ENCODE measurements around the gene TRIO. TPM values are rescaled to one million over a fixed set of nuclear protein-coding genes. Genes with fewer than 3 reads are reported as not detected.
"Not testable (repeated sequence)": the region's sequence is repeated elsewhere in the genome, so short reads cannot be mapped to it uniquely, and the experiment has no call there.

TRIO gene
- total and polyA plus RNA-seq, 2 donors (not counting 3 experiments of a cell fraction or from before 2014, with no cell fraction given) = 82.9 to 248 TPM

DNA sequence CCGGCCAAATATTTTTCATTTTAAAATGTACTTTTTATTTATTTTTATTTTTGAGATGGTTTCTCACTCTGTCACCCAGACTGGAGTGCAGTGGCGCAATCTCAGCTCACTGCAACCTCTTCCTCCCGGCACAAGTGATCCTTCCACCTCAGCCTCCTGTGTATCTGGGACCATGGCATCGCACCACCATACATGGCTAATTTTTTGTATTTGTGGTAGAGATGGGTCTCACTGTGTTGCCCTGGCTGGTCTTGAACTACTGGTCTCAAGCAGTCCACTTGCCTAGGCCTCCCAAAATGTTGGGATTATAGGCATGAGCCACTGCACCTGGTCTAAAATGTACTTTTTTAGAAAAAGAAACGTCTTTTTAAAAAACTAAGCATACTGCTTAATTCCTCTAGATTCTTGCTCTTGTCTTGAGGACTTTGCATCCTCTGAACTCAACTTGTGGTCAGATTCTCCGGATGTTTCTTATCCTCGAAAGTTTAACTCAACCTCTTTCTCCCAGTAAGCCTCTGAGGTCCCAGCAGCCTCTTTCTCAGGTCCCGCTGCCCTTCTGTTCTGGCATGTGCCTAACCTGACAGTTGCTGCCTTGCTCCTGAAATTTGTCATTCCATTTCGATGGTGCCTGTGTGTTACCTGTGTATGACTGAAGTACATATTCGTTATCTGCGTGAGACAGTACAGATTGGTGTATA is 63.0 kb downstream of the TRIO start:
- ChIA-PET CTCF (interaction anchor here (2.3 kb wide), 1 partner anchor 64 kb away, joined by 14 read pairs; no protein-coding TSS in a partner anchor), POLR2A (interaction anchor here (1.5 kb wide), 1 partner anchor 64 kb away, joined by 4 read pairs; no protein-coding TSS in a partner anchor)
- Histone ChIP-seq H3K9me3 (replicated peaks; ENCODE audit: control insufficient read depth, insufficient read depth, low read length) (no peaks in the 10 kb centered on the region), H3K9me1 (replicated peaks; ENCODE audit: control insufficient read depth, extremely low read depth, insufficient read depth, low read length) (no peaks in the 10 kb centered on the region), H3K79me2 (ENCODE audit: control insufficient read depth, insufficient read depth, low read length) (peaks cover 91% of the 10 kb centered on the region), H3K4me3 (replicated peaks in 1 of 3; ENCODE audit: insufficient read depth in 1 of 3, low read depth in 1 of 3, low read length in 3 of 3) (no peak overlapping the region), H4K20me1 (replicated peaks; ENCODE audit: control insufficient read depth, extremely low read depth, insufficient read depth, low read length) (no peaks in the 10 kb centered on the region), H3K27ac (ENCODE audit: insufficient read depth, low read depth, low read length) (peak overlapping the region; percentile 87), H3K27me3 (ENCODE audit: control insufficient read depth in 2 of 2, insufficient read depth in 2 of 2, low read length in 2 of 2) (no peaks in the 10 kb centered on the region), H3K9ac (replicated peaks; ENCODE audit: extremely low read depth, insufficient read depth, low read length) (no peak overlapping the region), H3K4me2 (ENCODE audit: insufficient read depth, low read length) (no peak overlapping the region), H3K4me1 (ENCODE audit: control insufficient read depth, extremely low read depth, insufficient read depth, low read length) (peaks cover 82% of the 10 kb centered on the region), H3K36me3 (ENCODE audit: control insufficient read depth in 2 of 2, extremely low read depth in 1 of 2, insufficient read depth in 2 of 2, low read length in 2 of 2) (no peaks in the 10 kb centered on the region), H2AFZ (ENCODE audit: low read depth, low read length) (no peak overlapping the region)
- DNase-seq (ENCODE audit: low read depth, low spot score) (no peak), FAIRE-seq (no peak)
- TF ChIP-seq GATA2 (IDR thresholded peaks at IDR 0.05; ENCODE audit: insufficient read depth, insufficient read length, low read depth, low read length) (no peak), EZH2 (IDR thresholded peaks at IDR 0.05; ENCODE audit: borderline replicate concordance, low read depth, low read length, severe bottlenecking) (no peak), MAX (IDR thresholded peaks at IDR 0.05; ENCODE audit: insufficient read depth, insufficient read length) (no peak), JUN (IDR thresholded peaks at IDR 0.05; ENCODE audit: borderline replicate concordance, insufficient read depth, insufficient read length, low read depth) (no peak), MYC (IDR thresholded peaks at IDR 0.05; ENCODE audit: low read depth, low read length) (no peak), POLR2AphosphoS5 (IDR thresholded peaks at IDR 0.05; ENCODE audit: insufficient read depth, low read depth, low read length) (no peak), POLR2A (IDR thresholded peaks at IDR 0.05; ENCODE audit: low read depth, low read length) (no peak), FOS (IDR thresholded peaks at IDR 0.05; ENCODE audit: borderline replicate concordance, insufficient read depth, low read length) (no peak)
- TF ChIP-seq, protein P1, sequence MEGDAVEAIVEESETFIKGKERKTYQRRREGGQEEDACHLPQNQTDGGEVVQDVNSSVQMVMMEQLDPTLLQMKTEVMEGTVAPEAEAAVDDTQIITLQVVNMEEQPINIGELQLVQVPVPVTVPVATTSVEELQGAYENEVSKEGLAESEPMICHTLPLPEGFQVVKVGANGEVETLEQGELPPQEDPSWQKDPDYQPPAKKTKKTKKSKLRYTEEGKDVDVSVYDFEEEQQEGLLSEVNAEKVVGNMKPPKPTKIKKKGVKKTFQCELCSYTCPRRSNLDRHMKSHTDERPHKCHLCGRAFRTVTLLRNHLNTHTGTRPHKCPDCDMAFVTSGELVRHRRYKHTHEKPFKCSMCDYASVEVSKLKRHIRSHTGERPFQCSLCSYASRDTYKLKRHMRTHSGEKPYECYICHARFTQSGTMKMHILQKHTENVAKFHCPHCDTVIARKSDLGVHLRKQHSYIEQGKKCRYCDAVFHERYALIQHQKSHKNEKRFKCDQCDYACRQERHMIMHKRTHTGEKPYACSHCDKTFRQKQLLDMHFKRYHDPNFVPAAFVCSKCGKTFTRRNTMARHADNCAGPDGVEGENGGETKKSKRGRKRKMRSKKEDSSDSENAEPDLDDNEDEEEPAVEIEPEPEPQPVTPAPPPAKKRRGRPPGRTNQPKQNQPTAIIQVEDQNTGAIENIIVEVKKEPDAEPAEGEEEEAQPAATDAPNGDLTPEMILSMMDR (IDR thresholded peaks at IDR 0.05; ENCODE audit: extremely low read depth in 1 of 2, insufficient read depth in 1 of 2, low read depth in 1 of 2, low read length in 2 of 2) = no peak
- BruUV-seq (replicated peaks) = no TSS peak
- dilution Hi-C loops (cut with MboI; ENCODE audit: extremely low pct_ligation_motif_present, low sequenced_read_pairs) (no loop called here), intact Hi-C loops (cut with micrococcal nuclease) (no loop called here)

- H2AFZ ChIP-seq (ENCODE audit: low read depth, low read length); BruUV-seq (replicated peaks); CTCF ChIA-PET; H3K36me3 ChIP-seq (ENCODE audit: control insufficient read depth in 2 of 2, extremely low read depth in 1 of 2, insufficient read depth in 2 of 2, low read length in 2 of 2); intact Hi-C loops (cut with micrococcal nuclease); DNase-seq (ENCODE audit: low read depth, low spot score); H3K27me3 ChIP-seq (ENCODE audit: control insufficient read depth in 2 of 2, insufficient read depth in 2 of 2, low read length in 2 of 2); H4K20me1 ChIP-seq (replicated peaks; ENCODE audit: control insufficient read depth, extremely low read depth, insufficient read depth, low read length); H3K9me3 ChIP-seq (replicated peaks; ENCODE audit: control insufficient read depth, insufficient read depth, low read length); FAIRE-seq; H3K9ac ChIP-seq (replicated peaks; ENCODE audit: extremely low read depth, insufficient read depth, low read length); H3K9me1 ChIP-seq (replicated peaks; ENCODE audit: control insufficient read depth, extremely low read depth, insufficient read depth, low read length); dilution Hi-C loops (cut with MboI; ENCODE audit: extremely low pct_ligation_motif_present, low sequenced_read_pairs); POLR2A ChIA-PET; H3K4me3 ChIP-seq (replicated peaks in 1 of 3; ENCODE audit: insufficient read depth in 1 of 3, low read depth in 1 of 3, low read length in 3 of 3): not testable (repeated sequence)
- H3K27ac ChIP-seq (ENCODE audit: insufficient read depth, low read depth, low read length) = peak overlapping the region; percentile 54
- H3K79me2 ChIP-seq (ENCODE audit: control insufficient read depth, insufficient read depth, low read length) = peaks cover 96% of the 10 kb centered on the region
- peaks cover 72% of the 10 kb centered on the region for H3K4me1 ChIP-seq (ENCODE audit: control insufficient read depth, extremely low read depth, insufficient read depth, low read length)
- peak overlapping the region; percentile 35 for H3K4me2 ChIP-seq (ENCODE audit: insufficient read depth, low read length)
Observed at GRCh38 chr5:14207428-14207827, 64.3 kb downstream of the TRIO start.
